ENCODE results near the gene CTNNA2.

CTNNA2 gene

GRCh38 chr2:80302001-80302313, 789.1 kb downstream of the CTNNA2 start:
- no peak for DNase-seq

DNA sequence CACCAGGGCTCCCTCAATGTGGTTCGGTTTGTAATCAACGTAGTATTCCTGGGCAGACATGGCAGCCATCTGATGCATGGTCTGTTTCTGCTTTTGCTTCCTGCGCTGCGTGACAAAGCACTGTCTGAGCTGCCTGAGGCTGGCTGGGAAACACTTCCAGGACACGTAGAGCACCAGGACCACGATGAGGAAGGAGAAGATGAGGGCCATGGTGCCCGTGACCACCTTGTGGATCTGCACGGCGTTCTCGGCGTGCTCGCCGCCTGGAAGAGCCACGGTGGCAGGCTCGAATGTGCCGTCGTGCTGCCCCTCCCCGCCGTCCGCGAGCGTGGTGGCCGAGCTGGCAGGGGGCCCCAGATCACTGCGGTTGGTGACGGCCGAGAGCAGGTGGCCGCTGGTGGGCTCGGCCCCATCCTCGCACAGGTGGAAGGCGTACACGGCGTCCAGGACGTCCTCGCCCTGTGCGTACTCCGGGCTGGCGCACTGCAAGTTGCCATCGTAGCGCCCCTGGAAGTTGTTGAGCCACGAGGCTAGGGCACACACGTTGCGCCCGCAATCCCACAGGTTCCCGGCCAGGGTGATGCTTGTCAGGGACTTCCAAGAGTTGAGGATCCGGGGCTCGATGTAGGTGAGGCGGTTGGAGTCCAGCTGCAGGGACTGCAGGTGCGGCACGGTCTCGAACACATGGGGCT, 789.6 kb downstream of the CTNNA2 start:
- no peak for DNase-seq

- no peak for DNase-seq
Observed at GRCh38 chr2:80303006-80303908, 790.4 kb downstream of the CTNNA2 start.

- no peak for DNase-seq
Observed at GRCh38 chr2:80303909-80304837, 791.3 kb downstream of the CTNNA2 start, which contains the start of gene LRRTM1. TSS of gene LRRTM1 (minus strand) at chr2:80304752. CDS start at chr2:80303819, 933 bp downstream.

- no peak for DNase-seq
Observed at GRCh38 chr2:80311304-80311703, 798.5 kb downstream of the CTNNA2 start.

- no peak for DNase-seq
Observed at GRCh38 chr2:80312282-80312839, 799.5 kb downstream of the CTNNA2 start.

GRCh38 chr2:80322311-80322920, 809.6 kb downstream of the CTNNA2 start:
- no peak for DNase-seq

DNA sequence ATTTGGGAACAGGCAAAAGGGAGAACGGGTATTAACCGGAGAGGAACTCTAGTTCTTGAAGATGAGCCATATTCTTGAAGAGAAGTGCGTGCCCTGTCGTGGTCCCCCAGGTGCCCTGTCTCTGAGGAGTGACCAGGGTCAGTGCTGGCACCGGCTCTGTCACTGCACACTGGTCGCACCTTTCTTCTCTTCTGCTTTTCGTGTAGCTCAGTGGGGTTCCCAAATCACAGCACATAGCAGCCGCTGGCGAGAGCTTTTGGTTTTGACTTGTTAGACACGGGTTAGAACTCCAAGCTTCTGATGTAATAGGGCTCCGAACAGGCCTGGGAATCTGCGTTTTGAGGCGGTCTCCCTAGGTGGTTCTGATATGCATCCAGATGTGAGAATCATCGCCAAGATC, 810.1 kb downstream of the CTNNA2 start:
- DNase-seq: no peak

GRCh38 chr2:80323610-80324009, 810.8 kb downstream of the CTNNA2 start:
- no peak for DNase-seq

- DNase-seq: no peak
Observed at GRCh38 chr2:80324525-80324924, 811.7 kb downstream of the CTNNA2 start.

GRCh38 chr2:80326214-80326613, 813.4 kb downstream of the CTNNA2 start:
- DNase-seq: no peak

DNA sequence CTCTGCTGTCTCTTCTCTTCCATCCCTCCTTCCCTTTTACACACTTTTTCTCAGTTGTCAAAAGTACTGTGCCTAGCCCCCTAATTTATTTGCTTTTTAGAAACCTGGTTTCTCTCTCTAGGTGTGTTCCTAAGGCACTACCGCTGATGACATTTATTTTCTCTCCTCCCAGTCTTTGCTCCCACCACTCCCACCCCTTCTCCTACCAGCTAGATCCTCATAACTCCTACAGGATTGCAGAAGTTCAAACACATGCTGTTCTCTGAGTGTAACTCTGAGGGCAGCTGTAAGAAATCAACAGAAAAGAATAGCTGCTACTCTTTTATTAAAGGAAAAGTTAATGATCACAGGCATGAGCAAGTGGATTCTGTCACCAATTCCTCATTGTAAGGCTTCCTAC, 814.0 kb downstream of the CTNNA2 start:
- DNase-seq: no peak

GRCh38 chr2:80328159-80328571, 815.3 kb downstream of the CTNNA2 start:
- DNase-seq: no peak

- no peak for DNase-seq
Observed at GRCh38 chr2:80329491-80329890, 816.6 kb downstream of the CTNNA2 start.

- DNase-seq: no peak
Observed at GRCh38 chr2:80330527-80331450, 817.9 kb downstream of the CTNNA2 start.

DNA sequence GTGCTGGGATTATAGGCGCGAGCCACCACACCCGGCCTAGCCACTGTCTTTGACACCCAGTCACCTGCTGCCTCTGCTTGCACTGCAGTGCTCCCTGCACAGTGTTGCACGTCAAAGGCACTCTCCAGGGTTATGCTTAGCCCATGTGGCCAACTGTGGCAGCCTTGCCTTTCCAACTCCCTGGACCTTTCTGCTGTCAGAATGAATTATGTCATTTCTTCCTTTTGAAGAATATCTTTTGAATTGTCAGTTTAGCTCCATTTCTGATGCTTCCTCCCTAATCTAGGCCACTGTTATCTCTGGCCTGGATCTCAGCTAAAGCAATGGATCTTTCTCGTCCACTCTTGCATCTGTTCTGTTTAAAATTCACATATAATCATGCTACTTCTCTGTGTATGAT, 821.0 kb downstream of the CTNNA2 start:
- no peak for DNase-seq

- DNase-seq: no peak
Observed at GRCh38 chr2:80335411-80335810, 822.6 kb downstream of the CTNNA2 start.

GRCh38 chr2:80338794-80339193, 825.9 kb downstream of the CTNNA2 start:
- DNase-seq: no peak

DNA sequence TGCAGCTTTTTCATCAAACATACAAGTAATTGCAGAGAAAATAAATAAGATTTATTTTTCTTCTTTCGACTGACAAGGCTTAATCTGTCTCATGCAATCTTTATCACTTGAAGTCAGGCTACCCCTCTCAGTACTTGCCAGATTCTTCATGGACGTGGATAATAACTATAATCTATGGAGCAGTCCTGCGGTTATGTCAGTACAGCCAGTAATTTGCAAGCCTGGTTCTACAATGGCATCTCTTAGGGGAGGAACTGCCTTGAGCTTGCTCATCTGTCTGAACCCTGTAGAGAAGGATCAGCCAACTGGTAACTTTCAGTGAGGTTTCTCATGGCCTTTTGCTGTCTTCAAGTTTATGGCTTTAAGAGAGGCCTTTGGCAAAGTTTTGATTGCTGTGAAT, 827.2 kb downstream of the CTNNA2 start:
- no peak for DNase-seq

DNA sequence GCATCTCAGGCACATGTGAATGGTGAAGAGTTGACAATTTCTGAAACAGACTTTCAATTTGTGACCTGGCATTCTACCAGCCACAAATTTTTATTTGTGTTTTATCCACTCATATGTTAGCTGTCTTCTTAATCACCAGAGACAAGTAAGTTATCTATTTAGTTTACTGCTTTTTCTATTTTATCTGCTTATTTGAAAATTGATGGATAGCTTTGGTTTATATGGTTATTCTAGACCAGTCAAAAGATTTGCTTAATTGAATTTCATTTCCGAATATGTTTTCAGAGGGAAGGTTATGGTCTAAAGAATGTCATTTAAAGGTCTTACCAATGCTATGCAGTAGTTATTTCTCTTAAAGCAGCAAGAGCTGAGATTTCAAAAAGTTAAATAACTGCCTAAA, 835.2 kb downstream of the CTNNA2 start:
- no peak for DNase-seq

GRCh38 chr2:80348953-80349352, 836.1 kb downstream of the CTNNA2 start:
- no peak for DNase-seq
